Measurements from ENCODE around the gene EMILIN3. TPM values are rescaled to one million over a fixed set of nuclear protein-coding genes. Genes with fewer than 3 reads are reported as not detected.

Gene EMILIN3
- total RNA-seq, 1 experiment from 2014 or later, result 5.9 TPM

GRCh38 chr20:41371371-41371770 lies 4.8 kb upstream of the EMILIN3 start:
- H3K9ac ChIP-seq (ENCODE audit: extremely low read depth, insufficient read length, low read length), result no peak overlapping the region
- H3K4me1 Mint-ChIP-seq, result peaks cover 10 to 16% of the 10 kb centered on the region in 2 experiments
- H4K5ac ChIP-seq (ENCODE audit: insufficient read length, low read depth, low read length), result no peak overlapping the region
- no peak overlapping the region for H2BK12ac ChIP-seq (ENCODE audit: insufficient read length, low read depth, low read length)
- no peak overlapping the region for H2BK20ac ChIP-seq (ENCODE audit: low read depth, low read length, poor library complexity, severe bottlenecking)
- peaks cover 3% of the 10 kb centered on the region for H3K23me2 ChIP-seq (ENCODE audit: insufficient read length, low read depth, low read length, poor library complexity, severe bottlenecking)
- no peak overlapping the region for H4K8ac ChIP-seq (replicated peaks; ENCODE audit: insufficient read length, low read depth, low read length)
- H3K27ac ChIP-seq (ENCODE audit: insufficient read length, low read depth, low read length), result no peak overlapping the region
- H4K20me1 ChIP-seq (ENCODE audit: control insufficient read depth, insufficient read depth, insufficient read length), result no peaks in the 10 kb centered on the region
- H2BK5ac ChIP-seq (ENCODE audit: insufficient read length, low read length), result no peak overlapping the region
- no peak overlapping the region for H3K18ac ChIP-seq (ENCODE audit: insufficient read length, low read depth, low read length)
- H2AFZ ChIP-seq (ENCODE audit: low read length), result no peak overlapping the region
- no peak overlapping the region for H4K91ac ChIP-seq (ENCODE audit: insufficient read length, low read depth, low read length)
- H2BK120ac ChIP-seq (ENCODE audit: low read depth, low read length, poor library complexity, severe bottlenecking), result no peak overlapping the region
- no peak overlapping the region for H3K14ac ChIP-seq (ENCODE audit: insufficient read depth, low read length)
- no peak overlapping the region for H3K4me2 ChIP-seq (ENCODE audit: insufficient read depth, insufficient read length, low read length)
- peaks cover 58% of the 10 kb centered on the region for H3K27me3 Mint-ChIP-seq (ENCODE audit: low read depth)
- H2BK15ac ChIP-seq (ENCODE audit: low read depth, low read length), result no peak overlapping the region
- no peak overlapping the region for H3K4ac ChIP-seq (ENCODE audit: low read depth, low read length)
- no peak overlapping the region for H3K4me3 Mint-ChIP-seq
- no peak overlapping the region for H3K56ac ChIP-seq (ENCODE audit: insufficient read length, low read depth, low read length)
- H3K23ac ChIP-seq (ENCODE audit: insufficient read length, low read depth, low read length), result no peak overlapping the region
- no peak for TF ChIP-seq CTCF (conservative IDR thresholded peaks at IDR 0.05)
- peaks cover 4% of the 10 kb centered on the region for H3K9me3 ChIP-seq (ENCODE audit: control insufficient read depth, low read depth, low read length)
- no peaks in the 10 kb centered on the region for H3K79me1 ChIP-seq (ENCODE audit: insufficient read depth, low read depth, low read length, poor library complexity, severe bottlenecking)
- peaks cover 14% of the 10 kb centered on the region; the same call in 1 of the 2 replicates for H3K27me3 ChIP-seq (ENCODE audit: insufficient read depth, low read length)
- peaks cover 7 to 16% of the 10 kb centered on the region in 2 experiments for H3K9me3 Mint-ChIP-seq
- H3K27ac Mint-ChIP-seq, result no peak overlapping the region
- no peak overlapping the region for H3T11ph ChIP-seq (ENCODE audit: low read length)
- no CpG with 5 or more reads among the region's 4 CpGs for WGBS (ENCODE audit: extremely low coverage, insufficient read length, low lambda C conversion rate)
- no peaks in the 10 kb centered on the region for H3K79me2 ChIP-seq (ENCODE audit: insufficient read depth, low read length)
- peaks cover 0 to 10% (median 5%) of the 10 kb centered on the region in 3 experiments; a peak in 5 of 7 replicates for H3K36me3 Mint-ChIP-seq (ENCODE audit: insufficient read depth in 1 of 3, low read depth in 3 of 3)
- H2AK5ac ChIP-seq (ENCODE audit: insufficient read length, low read length), result no peak overlapping the region
- DNase-seq, result no peak
- no peaks in the 10 kb centered on the region for H3K4me1 ChIP-seq (ENCODE audit: insufficient read depth, low read length)
